ENCODE data around the gene U2AF1L4. TPM values are rescaled to one million over a fixed set of nuclear protein-coding genes. Genes with fewer than 3 reads are reported as not detected.

The U2AF1L4 gene
- total RNA-seq, 1 donor from 2014 or later, result 44.9 TPM

DNA sequence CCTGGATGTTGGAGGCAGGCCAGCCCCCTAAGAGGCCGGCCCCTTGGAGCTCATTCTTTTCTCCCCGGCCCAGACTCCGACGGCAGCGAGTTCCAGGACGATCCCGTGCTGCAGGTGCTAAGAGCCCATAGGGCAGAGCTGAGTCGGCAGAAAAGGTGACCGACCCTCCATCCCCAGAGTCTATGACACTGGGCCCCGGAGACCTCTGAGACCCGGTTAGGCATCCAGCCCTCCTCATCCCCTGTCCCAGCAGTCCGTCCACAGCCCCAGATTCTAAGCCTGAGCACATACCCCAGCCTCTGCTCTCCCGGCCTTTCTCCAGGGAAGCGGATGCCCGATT lies 22.8 kb upstream of the U2AF1L4 start:
- peaks cover 2% of the 10 kb centered on the region for H3K36me3 Mint-ChIP-seq (ENCODE audit: unreplicated experiment)
- H3K4me1 Mint-ChIP-seq (ENCODE audit: unreplicated experiment), result no peaks in the 10 kb centered on the region
- H3K27ac Mint-ChIP-seq (ENCODE audit: unreplicated experiment), result no peak overlapping the region
- H3K27me3 Mint-ChIP-seq (ENCODE audit: unreplicated experiment), result no peaks in the 10 kb centered on the region
- TF ChIP-seq, protein P1, sequence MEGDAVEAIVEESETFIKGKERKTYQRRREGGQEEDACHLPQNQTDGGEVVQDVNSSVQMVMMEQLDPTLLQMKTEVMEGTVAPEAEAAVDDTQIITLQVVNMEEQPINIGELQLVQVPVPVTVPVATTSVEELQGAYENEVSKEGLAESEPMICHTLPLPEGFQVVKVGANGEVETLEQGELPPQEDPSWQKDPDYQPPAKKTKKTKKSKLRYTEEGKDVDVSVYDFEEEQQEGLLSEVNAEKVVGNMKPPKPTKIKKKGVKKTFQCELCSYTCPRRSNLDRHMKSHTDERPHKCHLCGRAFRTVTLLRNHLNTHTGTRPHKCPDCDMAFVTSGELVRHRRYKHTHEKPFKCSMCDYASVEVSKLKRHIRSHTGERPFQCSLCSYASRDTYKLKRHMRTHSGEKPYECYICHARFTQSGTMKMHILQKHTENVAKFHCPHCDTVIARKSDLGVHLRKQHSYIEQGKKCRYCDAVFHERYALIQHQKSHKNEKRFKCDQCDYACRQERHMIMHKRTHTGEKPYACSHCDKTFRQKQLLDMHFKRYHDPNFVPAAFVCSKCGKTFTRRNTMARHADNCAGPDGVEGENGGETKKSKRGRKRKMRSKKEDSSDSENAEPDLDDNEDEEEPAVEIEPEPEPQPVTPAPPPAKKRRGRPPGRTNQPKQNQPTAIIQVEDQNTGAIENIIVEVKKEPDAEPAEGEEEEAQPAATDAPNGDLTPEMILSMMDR (IDR thresholded peaks at IDR 0.05), result no peak
- no peak for DNase-seq (ENCODE audit: extremely low spot score, unreplicated experiment)
- H3K9me3 Mint-ChIP-seq (ENCODE audit: unreplicated experiment), result no peaks in the 10 kb centered on the region
- no peak overlapping the region for H3K4me3 Mint-ChIP-seq (ENCODE audit: unreplicated experiment)

DNA sequence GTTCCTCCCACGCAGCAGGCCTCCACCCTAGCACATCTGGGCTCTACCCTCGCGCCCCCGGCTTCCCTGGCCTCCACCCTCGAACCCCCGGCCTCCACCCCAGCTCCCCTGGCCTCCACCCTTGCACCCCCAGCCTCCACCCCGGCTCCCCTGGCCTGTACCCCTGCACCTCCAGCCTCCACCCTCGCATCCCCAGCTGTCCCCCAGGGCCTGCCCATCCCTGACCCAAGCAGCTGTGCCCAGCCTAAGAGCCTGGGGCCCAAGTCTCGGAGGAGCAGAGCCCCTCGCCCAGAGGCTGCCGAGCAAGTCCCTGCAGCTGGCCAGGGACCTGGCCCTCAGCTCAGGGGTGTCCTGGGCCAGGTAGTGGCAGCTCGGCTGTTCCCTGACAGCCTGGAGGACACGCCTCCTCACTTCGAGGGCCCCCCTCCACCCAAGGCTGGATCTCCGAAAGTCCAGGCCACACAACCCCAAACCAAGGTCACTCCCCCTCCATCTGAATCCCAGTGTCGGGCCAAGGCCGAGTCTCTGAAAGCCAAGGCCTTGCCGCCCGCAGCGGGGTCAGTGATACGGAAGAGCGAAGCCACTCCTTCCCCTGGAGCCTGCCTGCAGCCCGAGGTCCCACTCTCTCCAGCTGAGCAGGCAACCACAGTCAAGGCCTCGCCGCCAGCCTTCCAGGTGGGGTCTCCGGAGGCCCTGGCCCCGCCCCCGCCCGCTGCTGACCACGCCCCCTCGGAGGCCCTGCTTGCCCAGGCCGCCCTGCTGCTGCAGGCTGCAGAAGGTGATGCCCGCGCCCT lies 22.3 kb upstream of the U2AF1L4 start:
- no peak overlapping the region for H3K4me3 Mint-ChIP-seq (ENCODE audit: unreplicated experiment)
- no peak for DNase-seq (ENCODE audit: extremely low spot score, unreplicated experiment)
- H3K4me1 Mint-ChIP-seq (ENCODE audit: unreplicated experiment), result no peaks in the 10 kb centered on the region
- no peaks in the 10 kb centered on the region for H3K9me3 Mint-ChIP-seq (ENCODE audit: unreplicated experiment)
- H3K36me3 Mint-ChIP-seq (ENCODE audit: unreplicated experiment), result peaks cover 2% of the 10 kb centered on the region
- no peaks in the 10 kb centered on the region for H3K27me3 Mint-ChIP-seq (ENCODE audit: unreplicated experiment)
- TF ChIP-seq, protein P1 (IDR thresholded peaks at IDR 0.05), result no peak
- no peak overlapping the region for H3K27ac Mint-ChIP-seq (ENCODE audit: unreplicated experiment)

DNA sequence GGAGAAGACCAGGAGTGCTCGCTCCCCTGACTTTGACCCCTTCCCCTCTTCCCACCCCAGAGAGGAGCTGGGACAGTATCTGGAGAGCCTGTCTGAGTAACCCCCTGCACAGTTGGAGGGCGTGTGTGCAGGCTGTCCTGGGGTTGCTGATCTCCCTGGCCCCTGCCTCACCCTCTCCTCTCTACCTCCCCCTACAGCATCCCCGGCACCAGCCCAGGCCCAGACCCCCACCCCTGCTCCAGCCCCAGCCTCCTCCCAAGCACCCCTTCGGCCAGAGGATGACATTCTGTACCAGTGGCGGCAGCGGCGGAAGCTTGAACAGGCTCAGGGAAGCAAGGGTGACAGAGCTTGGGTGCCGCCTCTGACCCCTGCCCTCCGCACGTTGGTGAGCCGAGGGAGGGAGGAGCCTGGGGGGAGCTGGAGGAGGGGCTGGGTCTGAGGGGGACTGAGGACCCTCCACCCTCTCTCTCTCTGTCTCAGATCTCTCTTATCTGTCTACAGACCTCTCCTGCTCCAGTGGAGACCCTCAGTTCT lies 21.4 kb upstream of the U2AF1L4 start:
- H3K4me3 Mint-ChIP-seq (ENCODE audit: unreplicated experiment), result no peak overlapping the region
- H3K27me3 Mint-ChIP-seq (ENCODE audit: unreplicated experiment), result no peaks in the 10 kb centered on the region
- peaks cover 7% of the 10 kb centered on the region for H3K36me3 Mint-ChIP-seq (ENCODE audit: unreplicated experiment)
- TF ChIP-seq, protein P1 (IDR thresholded peaks at IDR 0.05), result no peak
- no peaks in the 10 kb centered on the region for H3K9me3 Mint-ChIP-seq (ENCODE audit: unreplicated experiment)
- no peak overlapping the region for H3K27ac Mint-ChIP-seq (ENCODE audit: unreplicated experiment)
- no peak for DNase-seq (ENCODE audit: extremely low spot score, unreplicated experiment)
- no peaks in the 10 kb centered on the region for H3K4me1 Mint-ChIP-seq (ENCODE audit: unreplicated experiment)

DNA sequence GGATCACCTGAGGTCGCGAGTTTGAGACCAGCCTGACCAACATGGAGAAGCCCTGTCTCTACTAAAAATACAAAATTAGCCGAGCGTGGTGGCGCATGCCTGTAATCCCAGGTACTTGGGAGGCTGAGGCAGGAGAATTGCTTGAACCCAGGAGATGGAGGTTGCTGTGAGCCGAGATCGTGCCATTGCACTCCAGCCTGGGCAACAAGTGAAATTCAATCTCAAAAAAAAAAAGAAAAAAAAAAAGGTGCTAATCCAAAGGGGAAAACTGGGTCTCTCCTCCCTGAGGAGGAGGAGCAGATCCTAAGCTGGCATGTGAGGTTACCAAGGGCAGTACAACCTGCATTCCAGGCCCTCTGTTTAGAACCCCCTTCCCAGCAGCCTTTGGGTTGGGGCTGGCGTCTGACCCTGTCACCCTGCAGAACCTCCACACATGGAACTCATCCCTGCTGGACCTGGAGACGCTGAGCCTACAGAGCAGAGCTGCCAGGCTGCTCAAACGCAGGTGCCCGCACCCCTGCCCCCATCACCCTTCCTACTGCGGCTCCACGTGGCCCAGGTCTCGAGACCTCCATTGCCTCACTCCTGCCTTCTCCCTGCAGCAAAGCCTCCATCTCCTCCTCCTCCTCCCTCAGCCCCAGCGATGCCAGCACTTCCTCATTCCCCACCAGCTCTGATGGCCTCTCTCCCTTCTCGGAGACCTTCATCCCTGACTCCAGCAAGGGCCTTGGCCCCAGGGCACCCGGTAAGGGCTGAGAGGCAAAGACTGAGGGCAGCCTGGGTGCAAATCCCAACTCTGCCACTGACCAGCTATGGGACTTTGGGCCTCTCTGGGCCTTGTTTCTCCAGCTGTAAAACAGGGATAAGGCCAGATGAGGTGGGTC lies 19.5 kb upstream of the U2AF1L4 start:
- no peak overlapping the region for H3K27ac Mint-ChIP-seq (ENCODE audit: unreplicated experiment)

More for the DNA sequence above, 19.5 kb upstream of the U2AF1L4 start:
- Mint-ChIP-seq H3K27me3 (ENCODE audit: unreplicated experiment) (no peaks in the 10 kb centered on the region), H3K36me3 (ENCODE audit: unreplicated experiment) (peaks cover 7% of the 10 kb centered on the region), H3K4me3 (ENCODE audit: unreplicated experiment) (no peak overlapping the region), H3K9me3 (ENCODE audit: unreplicated experiment) (no peaks in the 10 kb centered on the region), H3K4me1 (ENCODE audit: unreplicated experiment) (no peaks in the 10 kb centered on the region)
- no peak for DNase-seq (ENCODE audit: extremely low spot score, unreplicated experiment)
- TF ChIP-seq, protein P1 (IDR thresholded peaks at IDR 0.05), result no peak

Data from osteocyte (in vitro differentiated cells).